Stimulated activated CD8-positive, alpha-beta memory T cell treated with anti-CD3 and anti-CD28 coated beads, Interleukin-12 subunit alpha, Interleukin-12 subunit beta, amount 100 ng/mL, for 24 hours (primary cell): Measurements from ENCODE around the gene TMEM50A.
"Not testable (repeated sequence)": the region's sequence is repeated elsewhere in the genome, so short reads cannot be mapped to it uniquely, and the experiment has no call there.

Experiments used
- DNase-seq: peaks from one replicate; pipeline ENCODE4 v3.0.0-alpha.2; 2020; ENCODE audit errors: extremely low read depth

Gene TMEM50A

GRCh38 chr1:25387096-25387495 lies 49.0 kb downstream of the TMEM50A start:
- DNase-seq = not testable (repeated sequence)

GRCh38 chr1:25388691-25389090 lies 50.6 kb downstream of the TMEM50A start:
- DNase-seq = not testable (repeated sequence)

GRCh38 chr1:25389721-25390120 lies 51.6 kb downstream of the TMEM50A start:
- not testable (repeated sequence) for DNase-seq

GRCh38 chr1:25392841-25393240 lies 54.7 kb downstream of the TMEM50A start:
- DNase-seq = no peak

GRCh38 chr1:25397549-25397948 lies 59.4 kb downstream of the TMEM50A start:
- not testable (repeated sequence) for DNase-seq

GRCh38 chr1:25398079-25398478 lies 59.9 kb downstream of the TMEM50A start:
- not testable (repeated sequence) for DNase-seq

- not testable (repeated sequence) for DNase-seq
These were observed 65.0 kb downstream of the TMEM50A start for GRCh38 chr1:25402947-25403803.

GRCh38 chr1:25405731-25406305 lies 67.7 kb downstream of the TMEM50A start:
- not testable (repeated sequence) for DNase-seq

GRCh38 chr1:25409641-25410427 lies 71.7 kb downstream of the TMEM50A start:
- not testable (repeated sequence) for DNase-seq
